ENCODE measurements around the gene TMEM63B. TPM values are rescaled to one million over a fixed set of nuclear protein-coding genes. Genes with fewer than 3 reads are reported as not detected.
"Not testable (repeated sequence)": the region's sequence is repeated elsewhere in the genome, so short reads cannot be mapped to it uniquely, and the experiment has no call there.

The TMEM63B gene
- total and polyA plus RNA-seq, 8 donors: 5.5 to 90.6 (median 21.5) TPM

DNA sequence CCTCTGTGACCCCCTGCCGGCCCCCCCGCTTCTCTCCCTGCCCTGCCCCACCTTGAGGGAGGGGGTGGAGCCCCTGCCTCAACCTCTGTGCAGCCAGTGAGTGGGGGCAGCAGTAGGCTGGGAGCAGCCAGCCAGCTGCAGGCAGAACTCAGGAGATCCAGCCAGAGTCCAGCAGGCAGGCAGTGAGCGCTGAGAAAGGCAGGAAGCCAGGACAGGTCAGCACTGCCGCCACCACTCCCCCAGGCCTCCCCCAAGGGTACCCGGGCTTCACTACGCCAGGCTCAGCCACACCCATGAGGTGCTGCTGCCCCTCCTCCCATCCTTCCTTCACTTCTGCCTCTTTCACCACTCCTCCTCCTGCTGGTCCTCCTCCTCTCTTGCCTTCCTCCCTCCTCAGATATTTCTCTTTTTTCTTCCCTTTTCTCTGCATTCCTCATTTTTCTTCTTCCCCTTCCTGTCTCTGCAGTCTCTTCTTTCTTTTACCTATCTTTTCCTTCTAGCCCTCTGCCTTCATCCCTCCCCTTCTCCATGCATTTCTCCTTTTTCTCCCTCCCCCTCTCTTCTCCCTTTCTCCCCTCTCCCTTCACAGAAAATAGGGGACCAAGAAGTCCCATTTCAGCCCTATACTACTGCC, 11.5 kb downstream of the TMEM63B start:
- intact Hi-C loops (cut with DNase I; ENCODE audit: low total_unique reads): no loop called here
- TF ChIP-seq POLR2AphosphoS5 (IDR thresholded peaks at IDR 0.05) (no peak), POLR2A (IDR thresholded peaks at IDR 0.05) (no peak), EP300 (IDR thresholded peaks at IDR 0.05) (no peak)
- TF ChIP-seq, protein P1, sequence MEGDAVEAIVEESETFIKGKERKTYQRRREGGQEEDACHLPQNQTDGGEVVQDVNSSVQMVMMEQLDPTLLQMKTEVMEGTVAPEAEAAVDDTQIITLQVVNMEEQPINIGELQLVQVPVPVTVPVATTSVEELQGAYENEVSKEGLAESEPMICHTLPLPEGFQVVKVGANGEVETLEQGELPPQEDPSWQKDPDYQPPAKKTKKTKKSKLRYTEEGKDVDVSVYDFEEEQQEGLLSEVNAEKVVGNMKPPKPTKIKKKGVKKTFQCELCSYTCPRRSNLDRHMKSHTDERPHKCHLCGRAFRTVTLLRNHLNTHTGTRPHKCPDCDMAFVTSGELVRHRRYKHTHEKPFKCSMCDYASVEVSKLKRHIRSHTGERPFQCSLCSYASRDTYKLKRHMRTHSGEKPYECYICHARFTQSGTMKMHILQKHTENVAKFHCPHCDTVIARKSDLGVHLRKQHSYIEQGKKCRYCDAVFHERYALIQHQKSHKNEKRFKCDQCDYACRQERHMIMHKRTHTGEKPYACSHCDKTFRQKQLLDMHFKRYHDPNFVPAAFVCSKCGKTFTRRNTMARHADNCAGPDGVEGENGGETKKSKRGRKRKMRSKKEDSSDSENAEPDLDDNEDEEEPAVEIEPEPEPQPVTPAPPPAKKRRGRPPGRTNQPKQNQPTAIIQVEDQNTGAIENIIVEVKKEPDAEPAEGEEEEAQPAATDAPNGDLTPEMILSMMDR (IDR thresholded peaks at IDR 0.05): no peak
- H3K4me3 ChIP-seq: no peak overlapping the region
- 23 to 73% (median 45%) methylated on average over 4 to 6 of the region's 6 CpGs for WGBS, 5 donors
- H3K27ac ChIP-seq: no peak overlapping the region
- peaks cover 30 to 96% (median 95%) of the 10 kb centered on the region in 4 donors for H3K36me3 ChIP-seq
- H3K4me1 ChIP-seq: peaks cover 3 to 7% (median 6%) of the 10 kb centered on the region in 4 donors
- no peaks in the 10 kb centered on the region for H3K27me3 ChIP-seq
- DNase-seq: no peak
- H3K9me3 ChIP-seq: no peaks in the 10 kb centered on the region

DNA sequence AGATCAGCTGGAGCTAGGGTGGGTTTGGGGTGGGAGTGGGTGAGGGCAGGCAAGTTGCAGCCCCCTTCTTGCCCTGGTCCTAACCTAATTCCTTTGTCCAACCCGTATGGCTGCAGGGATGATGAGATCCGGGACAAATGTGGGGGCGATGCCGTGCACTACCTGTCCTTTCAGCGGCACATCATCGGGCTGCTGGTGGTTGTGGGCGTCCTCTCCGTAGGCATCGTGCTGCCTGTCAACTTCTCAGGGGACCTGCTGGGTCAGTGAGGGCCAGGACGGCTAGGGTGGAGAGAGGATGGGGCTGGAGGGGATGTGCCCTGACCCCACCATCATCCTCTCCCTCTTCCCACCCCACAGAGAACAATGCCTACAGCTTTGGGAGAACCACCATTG, 12.0 kb downstream of the TMEM63B start:
- H3K9me3 ChIP-seq: no peaks in the 10 kb centered on the region
- intact Hi-C loops (cut with DNase I; ENCODE audit: low total_unique reads): no loop called here
- WGBS, 5 donors: 85 to 91% (median 90%) methylated on average over 9 to 10 of the region's 10 CpGs
- TF ChIP-seq POLR2A (IDR thresholded peaks at IDR 0.05) (no peak), EP300 (IDR thresholded peaks at IDR 0.05) (no peak), POLR2AphosphoS5 (IDR thresholded peaks at IDR 0.05) (no peak)
- TF ChIP-seq, protein P1 (IDR thresholded peaks at IDR 0.05): no peak
- H3K4me3 ChIP-seq: no peak overlapping the region
- no peak for DNase-seq
- H3K27ac ChIP-seq: no peak overlapping the region
- H3K36me3 ChIP-seq: peaks cover 30 to 100% (median 100%) of the 10 kb centered on the region in 4 donors
- peaks cover 0 to 2% (median 1%) of the 10 kb centered on the region in 4 donors for H3K4me1 ChIP-seq
- H3K27me3 ChIP-seq: no peaks in the 10 kb centered on the region

DNA sequence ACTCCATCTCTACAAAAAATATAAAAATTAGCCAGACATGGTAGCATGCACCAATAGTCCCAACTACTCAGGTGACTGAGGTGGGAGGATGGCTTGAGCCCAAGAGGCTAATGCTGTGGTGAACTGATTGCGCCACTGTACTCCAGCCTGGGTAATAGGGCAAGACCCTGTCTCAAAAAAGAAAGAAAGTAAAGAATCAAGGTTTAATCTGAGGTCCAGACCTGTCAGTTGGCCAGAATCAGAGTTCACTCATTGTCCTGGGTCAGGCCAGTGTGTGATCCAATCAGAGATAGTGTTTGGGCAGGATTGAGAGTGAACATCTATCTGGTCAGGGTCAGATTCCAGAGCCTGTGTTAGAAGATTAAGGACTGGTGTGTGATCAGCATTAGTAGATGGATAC, 15.5 kb downstream of the TMEM63B start:
- Histone ChIP-seq H3K4me3 (no peak overlapping the region), H3K27me3 (no peaks in the 10 kb centered on the region), H3K4me1 (no peaks in the 10 kb centered on the region), H3K36me3 (peaks cover 41 to 100% (median 98%) of the 10 kb centered on the region in 4 donors), H3K27ac (no peak overlapping the region), H3K9me3 (no peaks in the 10 kb centered on the region)
- TF ChIP-seq, protein P1 (IDR thresholded peaks at IDR 0.05): no peak
- TF ChIP-seq POLR2A (IDR thresholded peaks at IDR 0.05): no peak
- TF ChIP-seq EP300 (IDR thresholded peaks at IDR 0.05): no peak
- no peak for TF ChIP-seq POLR2AphosphoS5 (IDR thresholded peaks at IDR 0.05)
- DNase-seq: no peak
- intact Hi-C loops (cut with DNase I; ENCODE audit: low total_unique reads): loop anchor here (5.0 kb wide), 1 partner anchor 36 kb away; no protein-coding TSS in a partner anchor
- WGBS, 5 donors: 0 to 100% (median 96%) methylated on average over 1 of the region's 1 CpG

DNA sequence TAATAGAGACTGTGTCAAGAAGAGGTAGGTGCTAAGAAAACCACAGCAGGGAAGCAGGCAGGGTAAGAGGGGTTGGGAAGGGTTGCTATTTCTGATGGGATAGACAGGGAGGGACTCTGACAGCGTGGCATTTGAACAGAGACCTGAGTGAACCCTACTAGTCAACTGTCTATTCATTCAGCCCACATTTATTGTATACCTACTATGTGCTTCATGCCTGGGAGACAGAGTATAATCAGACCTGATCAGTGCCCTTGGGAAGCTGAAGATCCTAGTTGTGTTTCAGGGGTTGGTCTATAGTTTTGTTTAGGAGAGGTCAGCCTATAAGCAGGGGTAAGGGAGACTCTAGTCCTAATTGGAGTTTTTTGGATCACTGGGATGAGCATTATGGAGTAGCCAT, 16.4 kb downstream of the TMEM63B start:
- Histone ChIP-seq H3K4me1 (no peaks in the 10 kb centered on the region), H3K27me3 (no peaks in the 10 kb centered on the region), H3K4me3 (no peak overlapping the region), H3K36me3 (peaks cover 47 to 100% (median 98%) of the 10 kb centered on the region in 4 donors), H3K9me3 (no peaks in the 10 kb centered on the region), H3K27ac (no peak overlapping the region)
- WGBS, 5 donors: 91 to 100% (median 100%) methylated on average over 1 of the region's 1 CpG
- no peak for DNase-seq
- TF ChIP-seq POLR2A (IDR thresholded peaks at IDR 0.05) (no peak), POLR2AphosphoS5 (IDR thresholded peaks at IDR 0.05) (no peak), EP300 (IDR thresholded peaks at IDR 0.05) (no peak)
- TF ChIP-seq, protein P1 (IDR thresholded peaks at IDR 0.05): no peak
- intact Hi-C loops (cut with DNase I; ENCODE audit: low total_unique reads): loop anchor here (5.0 kb wide), 1 partner anchor 36 kb away; no protein-coding TSS in a partner anchor

DNA sequence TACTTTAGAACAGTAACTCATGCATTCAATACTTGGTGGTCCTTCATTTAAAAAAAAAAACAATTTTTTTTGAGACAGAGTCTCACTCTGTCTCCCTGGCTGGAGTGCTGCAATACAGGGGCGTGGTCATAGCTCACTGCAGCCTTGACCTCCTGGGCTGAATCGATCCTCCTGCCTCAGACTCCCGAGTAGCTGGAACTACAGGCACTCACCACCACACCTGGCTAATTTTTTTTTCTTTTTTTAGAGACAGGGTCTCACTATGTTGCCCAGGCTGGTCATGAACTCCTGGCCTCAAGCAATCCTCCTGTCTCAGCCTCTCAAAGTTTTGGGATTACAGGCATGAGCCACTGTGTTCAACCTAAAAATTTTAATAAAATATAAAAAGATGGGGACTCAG, 17.2 kb downstream of the TMEM63B start:
- H3K4me1 ChIP-seq, H3K4me3 ChIP-seq, DNase-seq, H3K27ac ChIP-seq, H3K9me3 ChIP-seq, H3K27me3 ChIP-seq: not testable (repeated sequence)
- intact Hi-C loops (cut with DNase I; ENCODE audit: low total_unique reads): loop anchor here (5.0 kb wide), 1 partner anchor 37 kb away; no protein-coding TSS in a partner anchor
- 31 to 74% (median 66%) methylated on average over 3 of the region's 3 CpGs for WGBS, 5 donors
- H3K36me3 ChIP-seq: peaks cover 47 to 100% (median 98%) of the 10 kb centered on the region in 4 donors
